ENCODE measurements around the gene TEPSIN. TPM values are rescaled to one million over a fixed set of nuclear protein-coding genes. Genes with fewer than 3 reads are reported as not detected.

TEPSIN gene
- polyA plus RNA-seq, 6 donors from 2014 or later: 4.5 to 16.8 (median 7.6) TPM

DNA sequence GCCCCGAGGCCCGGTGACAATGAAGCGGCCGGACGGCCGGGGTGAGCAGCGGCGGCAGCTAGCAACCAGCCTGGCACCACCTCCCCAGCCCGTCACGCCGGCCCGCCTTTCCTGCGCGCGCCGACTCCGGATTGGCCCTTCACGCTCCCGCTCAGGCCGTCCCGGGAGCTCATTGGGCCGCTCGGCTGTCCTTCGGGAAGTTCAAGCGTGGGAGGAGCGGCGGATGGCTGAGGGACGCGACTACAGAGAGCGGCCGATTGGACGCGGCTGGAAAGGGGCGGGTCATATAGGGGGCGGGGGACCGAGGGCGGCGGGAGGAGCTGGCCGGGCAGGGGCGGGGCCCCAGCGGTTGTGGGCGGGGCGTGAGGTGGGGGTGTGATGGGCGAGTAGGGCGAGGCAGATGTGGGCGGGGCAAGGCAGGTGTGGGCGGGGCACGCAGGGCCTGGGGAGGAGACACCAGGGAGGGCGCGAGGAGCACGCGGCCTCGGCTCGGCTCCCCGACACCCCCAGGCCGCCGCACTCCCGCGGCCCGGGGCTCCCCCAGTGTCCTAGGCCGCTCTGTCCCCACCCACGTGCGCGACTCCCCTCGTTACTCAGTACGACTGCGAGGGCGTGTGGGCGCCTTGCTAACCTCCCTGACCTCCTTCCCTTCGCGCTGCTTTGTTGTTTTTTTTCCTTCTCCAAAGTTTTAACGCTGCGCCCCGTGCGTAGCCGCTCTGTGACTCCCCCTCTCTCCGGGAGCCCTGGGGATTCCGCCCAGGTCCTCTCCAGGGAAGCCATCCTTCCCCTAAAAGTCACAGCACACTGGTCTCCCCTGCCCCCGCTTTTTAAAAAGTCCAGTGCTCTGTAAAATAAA is 15.7 kb downstream of the TEPSIN start, which contains the start of gene CEP131:
Gene CEP131 (minus strand): TSS at position 60 of the 856 bp plus-strand sequence. CDS start 2,909 bp downstream, outside the sequence.
- Mint-ChIP-seq H3K4me3 (peak within 1 kb of the TSS; percentile 83 to 95 (median 92)), H3K27me3 (no peaks in the 10 kb centered on the region), H3K27ac (peak within 1 kb of the TSS; percentile 64 to 97 (median 91)), H3K36me3 (no peaks in the 10 kb centered on the region), H3K9me3 (no peaks in the 10 kb centered on the region), H3K4me1 (peaks cover 16 to 31% (median 17%) of the 10 kb centered on the region in 3 donors)
- ATAC-seq (ENCODE audit: low read depth in 2 of 2) (peak; percentile 92 to 95), DNase-seq (peak; percentile 98)

DNA sequence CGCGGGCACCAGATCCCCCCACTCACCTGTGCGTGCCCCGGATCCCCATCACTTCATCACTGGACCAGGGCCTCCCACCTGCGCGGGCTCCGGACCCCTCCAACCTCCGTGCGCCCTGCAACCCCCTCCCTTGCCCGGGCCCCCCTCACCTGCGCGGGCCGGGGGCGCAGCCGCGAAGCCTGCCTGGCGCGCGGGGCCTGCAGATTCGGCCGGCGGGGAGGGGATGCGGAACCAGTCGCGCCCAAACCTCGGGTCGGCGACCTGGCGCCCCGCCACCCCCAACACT is 16.3 kb downstream of the TEPSIN start:
- no peak for DNase-seq
- peak overlapping the region; percentile 80 to 95 (median 88) for H3K4me3 Mint-ChIP-seq
- H3K27ac Mint-ChIP-seq: peak overlapping the region in 1 of 6 donors; percentile 92
- no peaks in the 10 kb centered on the region for H3K27me3 Mint-ChIP-seq
- H3K36me3 Mint-ChIP-seq: no peaks in the 10 kb centered on the region
- no peaks in the 10 kb centered on the region for H3K9me3 Mint-ChIP-seq
- peak in 1 of 2 donors; percentile 0 for ATAC-seq (ENCODE audit: low read depth in 2 of 2)
- peaks cover 11 to 26% (median 13%) of the 10 kb centered on the region in 3 donors for H3K4me1 Mint-ChIP-seq

DNA sequence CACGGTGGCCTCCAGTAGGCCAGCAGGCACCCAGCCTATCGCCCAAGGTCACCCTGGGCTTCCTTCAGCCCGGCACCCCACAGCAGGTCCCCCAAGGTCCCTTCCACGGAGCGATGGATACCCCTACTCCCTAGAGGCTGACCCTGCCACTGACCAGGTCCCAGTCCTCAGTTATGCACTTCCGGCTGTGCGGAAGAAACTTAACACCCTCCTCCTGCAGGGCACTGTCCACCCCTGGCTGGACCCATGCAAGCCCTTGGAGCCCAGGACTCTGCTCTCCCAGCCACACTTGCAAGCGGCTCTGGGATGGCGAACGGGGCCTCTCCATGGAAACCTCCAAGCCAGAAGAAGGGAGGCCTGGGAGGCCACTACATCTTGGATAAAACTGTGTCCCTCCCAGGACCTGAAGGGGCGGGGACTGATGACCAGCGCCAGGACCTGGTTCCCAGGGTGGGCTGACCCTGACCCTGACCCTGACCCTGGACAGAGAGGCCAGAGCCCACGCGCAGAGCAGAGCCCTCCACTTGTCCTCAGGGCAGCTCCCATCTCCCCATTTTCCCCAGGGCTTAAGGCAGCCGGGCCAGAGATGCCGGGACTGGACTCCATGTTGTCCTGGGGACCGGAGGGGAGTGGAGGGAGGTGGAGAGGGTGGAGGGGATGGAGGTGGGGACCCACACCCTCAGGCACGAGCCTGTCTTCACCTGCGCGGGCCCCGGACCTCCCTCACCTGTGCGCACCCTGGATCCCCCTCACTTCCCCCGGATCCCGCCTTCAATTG is 16.8 kb downstream of the TEPSIN start:
- Mint-ChIP-seq H3K27ac (no peak overlapping the region), H3K27me3 (no peaks in the 10 kb centered on the region), H3K36me3 (no peaks in the 10 kb centered on the region), H3K4me1 (peaks cover 8 to 22% (median 12%) of the 10 kb centered on the region in 3 donors), H3K9me3 (no peaks in the 10 kb centered on the region), H3K4me3 (peak overlapping the region; percentile 66 to 95 (median 78))
- DNase-seq (no peak), ATAC-seq (ENCODE audit: low read depth in 2 of 2) (no peak)

DNA sequence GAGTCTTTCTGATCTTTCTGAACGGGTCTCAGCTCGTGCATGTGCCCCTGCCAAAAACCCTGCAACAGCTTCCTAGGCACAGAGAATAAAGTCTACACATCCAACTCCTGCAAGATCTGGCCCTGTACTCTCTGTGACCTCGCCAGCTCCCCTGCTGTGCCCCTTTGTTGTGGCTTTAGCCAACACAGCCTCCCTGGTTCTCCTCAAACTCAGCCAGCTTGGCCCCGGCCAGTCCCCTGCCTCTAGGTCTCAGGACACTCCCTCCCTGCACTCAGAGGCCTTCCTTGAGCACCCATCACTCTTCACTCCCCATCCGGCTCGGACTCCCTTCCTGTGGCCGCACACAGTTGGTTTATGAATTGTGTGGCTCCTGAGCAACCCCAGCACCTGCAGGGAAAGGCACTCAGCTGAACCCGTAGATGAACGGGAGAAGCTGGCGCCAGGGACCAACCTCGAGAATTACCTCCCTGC is 17.4 kb downstream of the TEPSIN start:
- Mint-ChIP-seq H3K27ac (peak overlapping the region in 1 of 6 donors; percentile 61), H3K4me3 (peak overlapping the region; percentile 66 to 95 (median 78)), H3K4me1 (peaks cover 8 to 26% (median 16%) of the 10 kb centered on the region in 3 donors), H3K36me3 (no peaks in the 10 kb centered on the region), H3K9me3 (no peaks in the 10 kb centered on the region), H3K27me3 (no peaks in the 10 kb centered on the region)
- ATAC-seq (ENCODE audit: low read depth in 2 of 2) (no peak), DNase-seq (no peak)

DNA sequence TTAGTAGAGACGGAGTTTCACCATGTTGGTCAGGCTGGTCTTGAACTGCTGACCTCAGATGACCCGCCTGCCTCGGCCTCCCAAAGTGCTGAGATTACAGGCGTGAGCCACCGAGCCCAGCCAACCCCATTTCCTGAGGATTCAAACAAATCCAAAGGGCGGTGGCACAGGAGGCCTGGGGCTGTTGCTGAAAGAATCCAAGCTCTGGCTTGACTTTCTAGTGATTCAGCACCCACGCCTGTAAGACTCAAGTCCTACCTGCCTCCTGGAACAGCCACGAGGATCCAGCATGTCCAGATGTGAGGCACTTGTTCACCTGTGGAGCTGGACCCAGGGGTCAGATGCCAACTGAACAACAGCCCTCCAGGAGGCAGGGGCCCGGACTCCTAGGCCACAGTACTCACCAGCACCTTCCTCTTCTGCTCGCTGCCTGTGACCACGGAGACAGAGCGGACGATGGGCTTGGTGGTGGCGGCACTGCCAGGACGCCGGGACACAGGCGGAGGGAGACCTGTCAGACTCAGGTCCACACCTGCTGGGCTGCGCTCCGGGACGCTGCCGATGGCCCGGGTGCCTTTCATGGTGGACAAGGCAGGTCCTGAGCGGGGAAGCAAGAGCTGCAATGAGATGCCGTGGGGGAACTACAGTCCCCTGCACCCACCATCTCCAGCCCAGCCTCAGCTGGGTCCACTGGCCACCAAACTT is 19.2 kb downstream of the TEPSIN start:
- Mint-ChIP-seq H3K4me1 (peaks cover 8 to 26% (median 16%) of the 10 kb centered on the region in 3 donors), H3K9me3 (no peaks in the 10 kb centered on the region), H3K27me3 (no peaks in the 10 kb centered on the region), H3K27ac (no peak overlapping the region), H3K36me3 (no peaks in the 10 kb centered on the region), H3K4me3 (peak overlapping the region in 1 of 8 donors; percentile 21)
- ATAC-seq (ENCODE audit: low read depth in 2 of 2) (no peak), DNase-seq (no peak)

DNA sequence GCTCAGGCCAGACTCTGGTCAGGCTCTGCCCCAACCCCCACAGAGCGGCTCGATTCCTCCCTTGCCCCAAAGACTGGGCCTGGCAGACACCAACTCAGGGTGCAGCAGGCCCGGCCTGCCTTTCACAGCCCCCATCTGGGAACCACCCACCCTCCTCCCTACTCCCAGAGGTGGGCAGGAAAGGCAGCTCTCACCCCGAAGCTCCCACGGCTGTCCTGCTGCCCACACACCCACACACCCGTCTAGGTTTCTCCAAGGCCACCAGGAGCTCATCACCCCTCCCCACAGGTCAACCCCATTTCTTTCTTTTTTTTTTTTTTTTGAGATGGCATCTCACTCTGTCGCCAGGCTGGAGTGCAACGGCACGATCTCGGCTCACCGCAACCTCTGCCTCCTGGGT is 19.9 kb downstream of the TEPSIN start:
- Mint-ChIP-seq H3K27me3 (no peaks in the 10 kb centered on the region), H3K4me3 (peak overlapping the region in 1 of 8 donors; percentile 36), H3K9me3 (no peaks in the 10 kb centered on the region), H3K27ac (no peak overlapping the region), H3K36me3 (no peaks in the 10 kb centered on the region), H3K4me1 (peaks cover 8 to 23% (median 16%) of the 10 kb centered on the region in 3 donors)
- ATAC-seq (ENCODE audit: low read depth in 2 of 2): no peak
- no peak for DNase-seq

DNA sequence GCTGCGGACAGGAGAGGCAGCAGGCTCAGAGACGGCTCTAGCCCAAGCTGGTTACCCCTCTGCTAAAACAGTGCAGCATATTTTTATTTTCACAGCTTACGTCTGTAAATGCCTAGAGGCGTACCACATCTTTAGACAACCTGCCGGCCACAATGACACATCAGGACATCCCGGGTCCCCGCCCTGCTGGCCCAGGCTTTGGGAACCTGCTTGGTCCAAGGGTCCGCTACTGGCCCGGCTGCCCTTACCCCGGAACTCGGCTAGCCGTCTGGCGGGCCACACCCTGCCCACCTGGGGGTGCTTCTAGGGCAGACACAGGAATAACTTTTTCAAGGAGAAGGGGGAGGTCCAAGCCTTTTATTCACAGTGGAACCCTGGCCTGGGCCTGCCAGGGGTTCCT is 20.4 kb downstream of the TEPSIN start:
- Mint-ChIP-seq H3K4me3 (peak overlapping the region in 1 of 8 donors; percentile 36), H3K27me3 (no peaks in the 10 kb centered on the region), H3K4me1 (peaks cover 2 to 20% (median 11%) of the 10 kb centered on the region in 3 donors), H3K9me3 (no peaks in the 10 kb centered on the region), H3K27ac (no peak overlapping the region), H3K36me3 (no peaks in the 10 kb centered on the region)
- ATAC-seq (ENCODE audit: low read depth in 2 of 2): no peak
- DNase-seq: no peak

DNA sequence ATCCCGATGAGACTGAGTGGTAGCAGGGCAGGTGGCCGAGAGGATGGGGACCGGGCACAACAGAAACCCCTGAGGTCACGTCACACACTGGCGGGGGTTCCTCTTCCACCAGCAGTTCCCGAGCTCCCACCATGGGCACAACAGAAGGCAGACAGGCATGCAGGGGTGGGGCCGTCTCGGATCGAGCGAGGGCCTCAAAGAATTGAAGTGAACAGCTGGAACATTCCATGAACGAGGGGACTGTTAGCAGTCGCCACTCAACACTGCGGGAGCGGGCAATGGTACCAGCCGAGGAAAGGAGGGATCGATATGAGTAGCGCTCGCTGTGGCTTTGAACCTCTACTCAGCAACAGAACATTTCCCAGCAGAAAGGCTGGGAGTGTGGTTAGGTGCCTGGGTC is 21.4 kb downstream of the TEPSIN start:
- Mint-ChIP-seq H3K27ac (no peak overlapping the region), H3K27me3 (no peaks in the 10 kb centered on the region), H3K4me3 (peak overlapping the region in 1 of 8 donors; percentile 15), H3K36me3 (no peaks in the 10 kb centered on the region), H3K4me1 (peaks cover 6 to 24% (median 10%) of the 10 kb centered on the region in 3 donors), H3K9me3 (no peaks in the 10 kb centered on the region)
- ATAC-seq (ENCODE audit: low read depth in 2 of 2): no peak
- no peak for DNase-seq

DNA sequence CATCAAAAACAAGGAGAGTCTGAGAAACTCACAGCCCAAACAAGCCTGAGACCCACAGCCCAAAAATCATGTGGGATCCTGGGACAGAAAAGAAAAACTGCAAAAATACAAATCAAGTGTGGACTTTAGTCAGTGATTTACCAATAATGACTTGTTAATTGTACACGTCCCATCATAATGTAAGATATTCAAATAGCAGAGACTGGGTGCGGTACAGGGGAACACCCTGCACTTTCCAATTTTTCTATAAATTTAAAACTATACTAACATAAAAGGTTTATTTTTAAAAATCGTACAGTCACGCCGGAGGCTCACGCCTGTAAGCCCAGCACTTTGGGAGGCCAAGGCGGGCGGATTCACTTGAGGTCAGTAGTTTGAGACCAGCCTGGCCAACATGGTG is 24.9 kb downstream of the TEPSIN start:
- H3K4me1 Mint-ChIP-seq: peaks cover 6 to 15% (median 6%) of the 10 kb centered on the region in 3 donors
- no peak overlapping the region for H3K4me3 Mint-ChIP-seq
- no peak overlapping the region for H3K27ac Mint-ChIP-seq
- no peaks in the 10 kb centered on the region for H3K9me3 Mint-ChIP-seq
- no peaks in the 10 kb centered on the region for H3K27me3 Mint-ChIP-seq
- ATAC-seq (ENCODE audit: low read depth in 2 of 2): no peak
- H3K36me3 Mint-ChIP-seq: no peaks in the 10 kb centered on the region
- DNase-seq: no peak

DNA sequence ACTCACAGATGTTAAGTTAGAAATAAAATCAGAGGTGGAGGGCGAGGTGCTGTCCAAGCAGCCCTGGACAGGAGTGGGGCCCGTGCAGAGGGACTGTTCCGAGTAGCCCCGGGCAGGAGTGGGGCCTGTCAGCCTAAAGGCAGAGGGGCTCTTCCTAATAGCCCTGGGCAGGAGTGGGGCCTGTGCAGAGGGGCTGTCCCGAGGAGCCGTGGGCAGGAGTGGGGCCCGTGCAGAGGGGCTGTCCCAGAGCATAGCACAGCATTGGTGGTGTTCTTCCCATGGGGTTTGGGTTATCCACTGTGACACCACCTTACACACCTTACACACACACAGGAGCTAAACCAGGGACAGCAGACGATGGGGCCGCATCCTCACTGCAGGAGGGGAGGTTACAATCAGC is 26.5 kb downstream of the TEPSIN start:
- H3K27me3 Mint-ChIP-seq: no peaks in the 10 kb centered on the region
- ATAC-seq (ENCODE audit: low read depth in 2 of 2) (no peak), DNase-seq (no peak)
- H3K4me1 Mint-ChIP-seq: peaks cover 11 to 19% (median 17%) of the 10 kb centered on the region in 3 donors
- H3K4me3 Mint-ChIP-seq: no peak overlapping the region
- no peaks in the 10 kb centered on the region for H3K9me3 Mint-ChIP-seq
- H3K27ac Mint-ChIP-seq: peak overlapping the region in 1 of 6 donors; percentile 22
- H3K36me3 Mint-ChIP-seq: no peaks in the 10 kb centered on the region

DNA sequence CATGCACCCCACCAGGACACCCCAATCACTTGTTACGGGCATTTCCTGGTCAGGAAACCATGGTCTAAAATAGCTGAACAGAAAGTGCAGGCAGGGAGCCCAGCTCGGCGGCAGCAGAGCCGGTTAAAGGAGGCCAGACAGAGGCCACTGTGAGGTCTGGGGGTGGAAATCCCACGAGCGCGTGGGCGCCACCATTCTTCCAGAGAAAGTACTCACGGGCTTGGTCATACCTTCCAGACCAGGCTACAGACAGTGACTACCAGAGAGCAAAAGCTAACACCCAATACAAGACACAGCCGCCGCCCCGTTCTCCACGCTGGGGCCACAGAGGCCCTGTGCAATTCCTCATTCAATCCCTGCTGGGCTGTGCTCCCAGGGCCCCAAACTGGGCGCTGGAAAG is 28.0 kb downstream of the TEPSIN start:
- Mint-ChIP-seq H3K36me3 (no peaks in the 10 kb centered on the region), H3K27ac (peak overlapping the region in 3 of 6 donors; percentile 20 to 80 (median 51)), H3K4me3 (no peak overlapping the region), H3K27me3 (no peaks in the 10 kb centered on the region), H3K9me3 (no peaks in the 10 kb centered on the region), H3K4me1 (peaks cover 5 to 17% (median 13%) of the 10 kb centered on the region in 3 donors)
- DNase-seq: no peak
- ATAC-seq (ENCODE audit: low read depth in 2 of 2): no peak

DNA sequence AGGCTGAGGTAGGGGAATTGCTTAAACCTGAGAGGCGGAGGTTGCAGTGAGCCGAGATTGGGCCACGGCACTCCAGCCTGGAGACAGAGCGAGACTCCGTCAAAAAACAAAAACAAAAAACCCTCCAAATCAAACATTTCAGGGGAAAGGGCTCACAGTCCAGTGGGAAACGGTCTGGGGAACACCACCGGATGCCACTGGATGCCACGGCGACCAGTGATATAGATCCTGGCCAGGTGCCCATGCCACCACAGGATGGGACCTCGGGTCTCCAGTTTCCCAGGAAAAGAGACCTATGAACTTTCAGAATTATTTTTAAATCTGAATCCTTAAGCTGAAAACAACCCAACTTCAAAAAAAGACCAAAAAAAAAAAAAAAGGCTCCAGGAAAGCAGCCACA is 28.4 kb downstream of the TEPSIN start:
- DNase-seq (no peak), ATAC-seq (ENCODE audit: low read depth in 2 of 2) (no peak)
- Mint-ChIP-seq H3K27me3 (no peaks in the 10 kb centered on the region), H3K9me3 (no peaks in the 10 kb centered on the region), H3K36me3 (no peaks in the 10 kb centered on the region), H3K4me3 (no peak overlapping the region), H3K27ac (peak overlapping the region in 1 of 6 donors; percentile 51), H3K4me1 (peaks cover 5 to 17% (median 13%) of the 10 kb centered on the region in 3 donors)

DNA sequence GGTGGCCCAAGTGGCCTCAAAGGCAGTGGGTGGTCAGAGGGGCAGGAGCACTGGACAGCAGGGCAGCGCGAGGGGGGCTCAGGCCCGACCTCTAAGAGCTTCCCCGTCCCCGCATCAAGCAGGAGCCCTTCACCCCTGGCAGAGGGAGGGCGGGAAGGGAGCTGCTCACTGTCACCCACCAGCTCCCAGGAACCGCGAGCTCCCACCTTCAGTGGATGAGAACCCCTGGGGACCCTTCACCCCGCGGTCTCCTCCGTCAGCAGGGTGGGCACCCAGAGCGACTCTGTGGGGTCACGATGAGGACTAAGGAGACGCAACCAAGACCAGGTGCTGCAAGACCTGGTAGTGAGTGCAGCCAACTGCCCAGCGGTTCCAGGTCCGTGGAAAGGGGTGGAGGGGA is 29.7 kb downstream of the TEPSIN start:
- ATAC-seq (ENCODE audit: low read depth in 2 of 2) (no peak), DNase-seq (no peak)
- Mint-ChIP-seq H3K9me3 (no peaks in the 10 kb centered on the region), H3K36me3 (no peaks in the 10 kb centered on the region), H3K27ac (no peak overlapping the region), H3K4me3 (no peak overlapping the region), H3K27me3 (no peaks in the 10 kb centered on the region), H3K4me1 (peaks cover 5 to 17% (median 13%) of the 10 kb centered on the region in 3 donors)
